ENCODE results near the gene GCSAM. TPM values are rescaled to one million over a fixed set of nuclear protein-coding genes. Genes with fewer than 3 reads are reported as not detected.
A peak's percentile ranks its signal among the peaks of the same experiment; 100 is the strongest.

The GCSAM gene
- total and polyA plus RNA-seq, 2 experiments from 2014 or later, result 1.7 TPM; not detected in 1

DNA sequence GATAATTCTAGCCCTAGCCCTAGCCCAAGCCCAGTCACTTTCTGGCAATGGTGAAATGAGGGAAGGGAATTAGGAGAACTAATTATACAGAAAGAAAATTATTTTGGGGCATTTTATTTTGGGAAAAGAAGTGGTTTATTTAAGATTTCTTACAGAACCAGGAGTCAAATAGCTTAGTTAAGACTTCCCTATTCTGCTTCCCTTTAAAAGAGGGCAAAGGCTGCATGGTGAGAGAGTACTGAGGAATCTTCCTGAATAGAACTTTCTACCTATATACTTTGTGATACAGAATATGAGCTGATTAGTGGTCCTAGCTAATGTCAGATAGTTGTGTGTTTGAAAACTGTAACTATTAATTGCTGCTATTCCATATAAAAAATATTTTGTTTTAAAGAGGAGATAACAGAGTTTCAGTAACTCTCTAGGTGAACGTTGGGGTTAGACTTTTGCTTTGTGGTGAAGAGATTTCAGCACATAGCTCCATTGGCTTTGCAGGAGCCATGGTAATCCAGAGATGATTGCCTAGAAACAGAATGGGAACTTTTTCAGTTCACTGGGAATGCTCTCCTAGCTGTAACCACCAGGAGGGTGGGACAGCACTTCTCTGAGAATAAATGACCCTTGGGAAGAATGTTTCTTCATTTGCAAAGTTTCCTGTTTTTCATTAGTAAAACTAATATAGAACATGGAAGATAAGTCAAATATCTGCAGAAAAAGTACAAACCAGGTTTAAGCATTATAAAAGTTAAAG is 5.3 kb upstream of the GCSAM start:
- no peaks in the 10 kb centered on the region for H3K27me3 ChIP-seq
- TF ChIP-seq, protein P1, sequence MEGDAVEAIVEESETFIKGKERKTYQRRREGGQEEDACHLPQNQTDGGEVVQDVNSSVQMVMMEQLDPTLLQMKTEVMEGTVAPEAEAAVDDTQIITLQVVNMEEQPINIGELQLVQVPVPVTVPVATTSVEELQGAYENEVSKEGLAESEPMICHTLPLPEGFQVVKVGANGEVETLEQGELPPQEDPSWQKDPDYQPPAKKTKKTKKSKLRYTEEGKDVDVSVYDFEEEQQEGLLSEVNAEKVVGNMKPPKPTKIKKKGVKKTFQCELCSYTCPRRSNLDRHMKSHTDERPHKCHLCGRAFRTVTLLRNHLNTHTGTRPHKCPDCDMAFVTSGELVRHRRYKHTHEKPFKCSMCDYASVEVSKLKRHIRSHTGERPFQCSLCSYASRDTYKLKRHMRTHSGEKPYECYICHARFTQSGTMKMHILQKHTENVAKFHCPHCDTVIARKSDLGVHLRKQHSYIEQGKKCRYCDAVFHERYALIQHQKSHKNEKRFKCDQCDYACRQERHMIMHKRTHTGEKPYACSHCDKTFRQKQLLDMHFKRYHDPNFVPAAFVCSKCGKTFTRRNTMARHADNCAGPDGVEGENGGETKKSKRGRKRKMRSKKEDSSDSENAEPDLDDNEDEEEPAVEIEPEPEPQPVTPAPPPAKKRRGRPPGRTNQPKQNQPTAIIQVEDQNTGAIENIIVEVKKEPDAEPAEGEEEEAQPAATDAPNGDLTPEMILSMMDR (IDR thresholded peaks at IDR 0.05; ENCODE audit: low read depth, low read length), result no peak
- peak overlapping the region; percentile 1 for H3K27ac ChIP-seq
- no peak overlapping the region for H3K4me3 ChIP-seq
- H3K4me1 ChIP-seq (ENCODE audit: low read depth), result peaks cover 14% of the 10 kb centered on the region
- no peaks in the 10 kb centered on the region for H3K36me3 ChIP-seq
- no peak for DNase-seq (ENCODE audit: low read depth in 1 of 2, low spot score in 1 of 2)
- no peaks in the 10 kb centered on the region for H3K9me3 ChIP-seq (ENCODE audit: low read depth)

DNA sequence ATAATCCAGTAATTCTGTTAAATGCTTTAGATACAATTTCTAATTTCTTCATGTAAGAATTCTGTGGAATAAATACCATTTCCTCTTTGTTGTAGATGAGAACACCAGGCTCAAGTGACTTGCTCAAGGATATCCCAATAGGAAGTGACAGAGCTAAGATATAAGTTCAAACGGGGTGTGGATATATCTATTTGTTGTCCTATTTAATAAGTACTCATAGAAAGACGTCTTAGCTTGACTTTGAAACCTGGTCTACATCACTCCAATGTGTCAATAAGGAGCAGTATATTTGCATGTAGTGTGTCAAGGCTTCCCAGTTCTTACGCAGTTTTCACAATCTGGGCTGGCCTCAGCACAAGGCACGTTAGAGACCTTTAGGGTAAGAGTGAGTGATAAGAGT is 4.7 kb upstream of the GCSAM start:
- DNase-seq (ENCODE audit: low read depth in 1 of 2, low spot score in 1 of 2), result no peak
- Histone ChIP-seq H3K4me3 (no peak overlapping the region), H3K36me3 (no peaks in the 10 kb centered on the region), H3K9me3 (ENCODE audit: low read depth) (no peaks in the 10 kb centered on the region), H3K4me1 (ENCODE audit: low read depth) (peaks cover 14% of the 10 kb centered on the region), H3K27ac (peak overlapping the region; percentile 1), H3K27me3 (no peaks in the 10 kb centered on the region)
- TF ChIP-seq, protein P1 (IDR thresholded peaks at IDR 0.05; ENCODE audit: low read depth, low read length), result no peak

DNA sequence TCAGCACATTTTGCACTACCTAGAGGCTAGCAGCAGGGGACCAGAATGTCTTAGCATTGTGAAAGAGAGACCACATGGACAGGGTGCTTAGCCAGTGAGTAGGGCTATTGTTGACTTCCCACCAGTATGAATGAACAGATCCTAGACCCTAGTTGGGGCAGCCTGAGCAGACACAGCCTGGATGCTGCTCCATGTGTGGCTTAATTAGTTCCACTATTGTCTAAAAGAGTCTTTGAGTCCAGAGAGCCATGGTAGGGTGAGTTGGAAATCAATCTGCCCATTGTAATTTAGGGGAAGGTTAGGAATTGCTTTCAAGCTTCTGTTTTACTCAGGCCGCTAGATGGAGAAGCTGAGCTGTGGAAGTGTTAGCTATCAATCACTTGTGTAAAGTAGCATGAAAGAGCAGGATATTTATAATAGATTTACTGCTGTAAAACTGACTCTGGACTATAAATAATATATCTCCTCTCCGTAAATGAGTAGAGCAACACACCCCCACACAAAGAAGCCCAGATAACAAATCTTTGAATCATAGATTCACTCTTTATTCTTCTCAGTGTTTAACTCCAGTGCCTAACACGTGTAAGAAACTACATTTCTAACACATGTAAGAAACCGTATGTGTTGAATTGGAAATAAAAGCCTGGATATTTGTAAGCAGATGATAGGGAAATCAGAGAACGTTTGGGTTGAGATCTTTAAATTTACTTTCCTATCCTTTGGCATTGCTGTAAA is 4.1 kb upstream of the GCSAM start:
- H3K9me3 ChIP-seq (ENCODE audit: low read depth), result no peaks in the 10 kb centered on the region
- peaks cover 14% of the 10 kb centered on the region for H3K4me1 ChIP-seq (ENCODE audit: low read depth)
- DNase-seq (ENCODE audit: low read depth in 1 of 2, low spot score in 1 of 2), result peak; percentile 62 to 64
- H3K27ac ChIP-seq, result no peak overlapping the region
- no peaks in the 10 kb centered on the region for H3K36me3 ChIP-seq
- H3K4me3 ChIP-seq, result no peak overlapping the region
- TF ChIP-seq, protein P1 (IDR thresholded peaks at IDR 0.05; ENCODE audit: low read depth, low read length), result peak; percentile 65
- H3K27me3 ChIP-seq, result no peaks in the 10 kb centered on the region

DNA sequence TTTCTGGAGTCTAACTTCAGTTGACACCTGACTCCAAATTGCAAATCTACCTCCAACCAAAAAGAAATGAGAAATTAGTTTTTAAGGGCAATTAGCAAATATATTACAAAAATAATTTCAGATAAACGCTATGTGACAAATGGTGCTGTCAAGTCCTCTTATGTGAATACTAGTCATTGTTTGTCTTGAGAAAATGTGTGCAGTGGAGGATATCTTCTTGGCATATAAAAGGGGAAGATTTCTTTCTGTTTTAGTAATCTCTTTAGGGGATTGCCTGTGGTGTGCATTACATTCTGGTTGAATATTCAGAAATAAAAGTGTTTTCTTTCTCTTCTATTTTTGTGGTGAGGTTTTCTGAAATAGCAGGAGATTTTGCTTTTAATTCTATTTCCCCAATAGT is 3.0 kb upstream of the GCSAM start:
- H3K9me3 ChIP-seq (ENCODE audit: low read depth), result no peaks in the 10 kb centered on the region
- H3K4me3 ChIP-seq, result no peak overlapping the region
- TF ChIP-seq, protein P1 (IDR thresholded peaks at IDR 0.05; ENCODE audit: low read depth, low read length), result no peak
- H3K27me3 ChIP-seq, result no peaks in the 10 kb centered on the region
- H3K27ac ChIP-seq, result no peak overlapping the region
- H3K36me3 ChIP-seq, result no peaks in the 10 kb centered on the region
- H3K4me1 ChIP-seq (ENCODE audit: low read depth), result peaks cover 14% of the 10 kb centered on the region
- no peak for DNase-seq (ENCODE audit: low read depth in 1 of 2, low spot score in 1 of 2)

DNA sequence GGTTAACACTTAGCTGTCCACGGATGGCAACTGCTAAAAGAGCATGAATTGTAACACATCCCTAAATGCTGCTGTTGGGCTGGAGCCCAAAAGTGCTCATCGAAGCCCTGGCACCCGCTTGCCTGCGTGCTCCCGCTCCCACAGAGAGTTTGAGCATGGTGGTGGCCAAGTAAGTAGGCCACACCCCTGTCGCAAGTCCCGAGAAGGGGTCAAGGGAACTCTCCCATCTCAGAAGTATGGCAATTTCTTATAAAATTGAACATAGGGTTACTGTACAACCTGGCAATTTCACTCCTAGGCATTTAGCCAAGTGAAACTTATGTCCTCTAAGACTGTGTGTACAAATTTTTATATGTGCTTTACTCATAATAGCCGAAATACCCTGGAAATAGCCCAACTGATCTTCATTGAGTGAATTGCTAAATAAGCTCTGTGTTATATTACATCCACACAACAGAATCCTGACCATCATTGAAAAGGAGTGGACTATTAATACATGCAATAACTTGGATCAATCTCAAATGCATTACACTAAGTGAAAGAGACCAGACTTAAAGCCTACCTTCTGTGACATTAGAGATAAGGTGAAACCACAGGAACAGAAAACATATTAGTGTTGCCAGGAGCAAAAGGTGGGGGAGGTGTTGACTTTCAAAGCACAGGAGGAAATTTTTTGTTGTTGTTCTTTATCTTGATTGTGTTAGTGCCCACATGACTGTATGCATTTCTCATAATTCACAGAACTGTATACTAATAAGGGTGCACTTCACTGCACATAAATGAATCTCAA is 1.5 kb upstream of the GCSAM start:
- no peaks in the 10 kb centered on the region for H3K27me3 ChIP-seq
- no peak overlapping the region for H3K27ac ChIP-seq
- TF ChIP-seq, protein P1 (IDR thresholded peaks at IDR 0.05; ENCODE audit: low read depth, low read length), result no peak
- H3K4me3 ChIP-seq, result no peak overlapping the region
- H3K9me3 ChIP-seq (ENCODE audit: low read depth), result no peaks in the 10 kb centered on the region
- H3K36me3 ChIP-seq, result no peaks in the 10 kb centered on the region
- peak in 1 of 2 donors; percentile 30 for DNase-seq (ENCODE audit: low read depth in 1 of 2, low spot score in 1 of 2)
- peaks cover 25% of the 10 kb centered on the region for H3K4me1 ChIP-seq (ENCODE audit: low read depth)

Measured in cardiac muscle cell (in vitro differentiated cells and primary cell).